GM21390 (cell line): ENCODE measurements around the gene MAGEB18.

Source experiments
- ATAC-seq: cut with Tn5 transposase; IDR thresholded peaks from one replicate; pipeline ENCODE4 v1.9.1; 2021; ENCODE audit not compliant: unreplicated experiment

MAGEB18 gene

GRCh38 chrX:26138274-26138673, at the start of gene MAGEB18:
TSS of gene MAGEB18 (plus strand) at chrX:26138343. CDS start at chrX:26138986, 643 bp downstream.
- ATAC-seq = no peak

GRCh38 chrX:26100421-26100920, 37.7 kb upstream of the MAGEB18 start:
- ATAC-seq = no peak

GRCh38 chrX:26109142-26109541, 29.0 kb upstream of the MAGEB18 start:
- ATAC-seq = no peak

- no peak for ATAC-seq
These were observed 7.9 kb downstream of the MAGEB18 start for GRCh38 chrX:26146024-26146423.

GRCh38 chrX:26160301-26160700, 22.2 kb downstream of the MAGEB18 start, which contains the start of gene MAGEB6B:
TSS of gene MAGEB6B (plus strand) at chrX:26160601. CDS start at chrX:26160601, 0 bp downstream.
- no peak for ATAC-seq
